Esophagus squamous epithelium (tissue), 5 donors: ENCODE results near the gene FMR1. TPM values are rescaled to one million over a fixed set of nuclear protein-coding genes. Genes with fewer than 3 reads are reported as not detected.

Source experiments
- DNase-seq: peaks from one replicate; lab custom pipeline; 2025; lab: John Stamatoyannopoulos, UW
- H3K27ac ChIP-seq, 4 donors: fragments of 200-600 bp; sonication (generic); one replicate each; pipeline ENCODE4 v1.5.1; 2016 to 2019; ENCODE audit warnings: mild to moderate bottlenecking in 1 of 4
- H3K27me3 ChIP-seq, 4 donors: fragments of 200-600 bp; sonication (generic); 1 replicate in 3 of 4; 2 replicates in 1 of 4; pipeline versions ENCODE4 v1.5.1 to v1.6.0; 2017 to 2021; ENCODE audit warnings: antibody characterized with exemption in 1 of 4
- H3K36me3 ChIP-seq, 3 donors: fragments of 200-600 bp; sonication (generic); one replicate each; pipeline ENCODE4 v1.5.1; 2016 to 2019
- H3K4me1 ChIP-seq, 3 donors: fragments of 200-600 bp; sonication (generic); one replicate each; pipeline ENCODE4 v1.5.1; 2017 to 2019
- H3K4me3 ChIP-seq, 4 donors: fragments of 200-600 bp; sonication (generic); 1 replicate in 3 of 4; 2 replicates in 1 of 4; pipeline ENCODE4 v1.5.1; 2016 to 2019; ENCODE audit warnings: mild to moderate bottlenecking in 2 of 4, moderate library complexity in 1 of 4
- H3K9me3 ChIP-seq, 3 donors: fragments of 200-600 bp; sonication (generic); one replicate each; pipeline ENCODE4 v1.5.1; 2016 to 2019
- POLR2A ChIP-seq, 4 donors: fragments of 450-650 bp; IDR thresholded peaks; one replicate each; pipeline ENCODE4 v1.6.1; 2017; ENCODE audit warnings: antibody characterized with exemption in 4 of 4, mild to moderate bottlenecking in 4 of 4, moderate library complexity in 3 of 4
- WGBS, 2 donors: methylation state at CpG; one replicate each; pipeline ENCODE4 v1.1.5; 2018; 5-methylcytosine and 5-hydroxymethylcytosine counted together
- intact Hi-C: fragments of 100-400 bp; cut with DNase I; formaldehyde crosslinking; loops from one replicate; pipeline ENCODE4 v1.15.0; 2022
- total RNA-seq, 4 donors: library from RNA; depleted of rRNA; stranded (reverse); fragments of >200 nt; gene quantifications; one replicate each; pipeline ENCODE4 v1.1.0, GENCODE V29; 2016
- TF ChIP-seq, protein P1 (sequence below), 6 experiments: fragments of 450-650 bp in 4 of 6; fragments of 200-600 bp in 2 of 6; sonication (generic) in 2 of 6; IDR thresholded peaks; one replicate each; pipeline ENCODE4 v1.5.1; 2016 to 2019; ENCODE audit warnings: antibody characterized with exemption in 6 of 6, mild to moderate bottlenecking in 4 of 6, moderate library complexity in 4 of 6
- donor health status: DM: yes; HTN: yes; CAD: no.

Gene FMR1
- total RNA-seq, 4 donors from 2014 or later = 12.8 to 37.4 (median 19.8) TPM

DNA sequence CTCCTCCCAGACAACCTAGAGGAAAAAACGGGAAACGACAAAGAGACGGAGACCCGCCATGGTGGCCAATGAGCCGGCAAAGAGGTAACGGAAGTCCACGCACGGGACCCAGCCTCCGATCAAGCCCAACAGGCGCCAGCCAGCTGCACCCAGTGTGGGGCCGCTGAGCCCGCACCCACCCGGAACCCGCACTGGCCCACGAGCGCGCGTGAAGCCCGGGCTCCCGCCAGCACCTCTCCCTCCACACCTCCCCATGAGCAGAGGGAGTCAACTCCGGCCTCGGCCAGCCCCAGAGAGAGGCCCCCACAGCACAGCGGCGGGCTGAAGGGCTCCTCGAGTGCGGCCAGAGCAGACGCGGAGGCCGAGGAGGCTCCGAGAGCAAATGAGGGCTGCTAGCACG is 14.6 kb upstream of the FMR1 start:
- Histone ChIP-seq H3K9me3 (no peaks in the 10 kb centered on the region), H3K4me3 (no peak overlapping the region), H3K4me1 (peaks cover 0 to 4% (median 0%) of the 10 kb centered on the region in 3 donors), H3K27me3 (no peaks in the 10 kb centered on the region), H3K36me3 (no peaks in the 10 kb centered on the region), H3K27ac (no peak overlapping the region)
- intact Hi-C loops = no loop called here
- no peak for DNase-seq
- TF ChIP-seq POLR2A (IDR thresholded peaks at IDR 0.05) = no peak
- TF ChIP-seq, protein P1, sequence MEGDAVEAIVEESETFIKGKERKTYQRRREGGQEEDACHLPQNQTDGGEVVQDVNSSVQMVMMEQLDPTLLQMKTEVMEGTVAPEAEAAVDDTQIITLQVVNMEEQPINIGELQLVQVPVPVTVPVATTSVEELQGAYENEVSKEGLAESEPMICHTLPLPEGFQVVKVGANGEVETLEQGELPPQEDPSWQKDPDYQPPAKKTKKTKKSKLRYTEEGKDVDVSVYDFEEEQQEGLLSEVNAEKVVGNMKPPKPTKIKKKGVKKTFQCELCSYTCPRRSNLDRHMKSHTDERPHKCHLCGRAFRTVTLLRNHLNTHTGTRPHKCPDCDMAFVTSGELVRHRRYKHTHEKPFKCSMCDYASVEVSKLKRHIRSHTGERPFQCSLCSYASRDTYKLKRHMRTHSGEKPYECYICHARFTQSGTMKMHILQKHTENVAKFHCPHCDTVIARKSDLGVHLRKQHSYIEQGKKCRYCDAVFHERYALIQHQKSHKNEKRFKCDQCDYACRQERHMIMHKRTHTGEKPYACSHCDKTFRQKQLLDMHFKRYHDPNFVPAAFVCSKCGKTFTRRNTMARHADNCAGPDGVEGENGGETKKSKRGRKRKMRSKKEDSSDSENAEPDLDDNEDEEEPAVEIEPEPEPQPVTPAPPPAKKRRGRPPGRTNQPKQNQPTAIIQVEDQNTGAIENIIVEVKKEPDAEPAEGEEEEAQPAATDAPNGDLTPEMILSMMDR (IDR thresholded peaks at IDR 0.05) = no peak
- whole genome bisulfite sequencing, 2 donors = 90% methylated on average over 11 of the region's 31 CpGs; no CpG with 5 or more reads in 1 of the 2 donors

DNA sequence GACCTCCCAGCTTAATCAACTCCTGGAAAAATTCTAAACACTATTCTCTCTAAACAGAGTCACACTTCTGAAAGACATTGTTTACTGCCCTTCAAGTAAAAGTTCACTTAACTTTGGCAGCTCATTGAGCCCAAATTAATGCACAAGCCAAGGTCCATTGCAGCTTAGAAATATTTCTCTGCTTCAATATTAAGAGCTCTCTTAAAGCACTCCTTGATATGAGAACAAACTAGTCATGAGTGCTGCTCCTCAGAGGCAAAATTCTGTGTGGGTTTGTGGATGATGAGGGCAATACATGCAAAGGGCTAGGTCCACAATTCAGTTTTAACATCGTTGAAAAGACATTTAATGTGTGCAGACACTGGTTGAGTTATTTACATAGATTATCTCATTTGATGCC is 12.8 kb upstream of the FMR1 start:
- H3K36me3 ChIP-seq = no peaks in the 10 kb centered on the region
- 14 to 33% methylated on average over 1 of the region's 1 CpG for WGBS, 2 donors
- H3K4me1 ChIP-seq = peaks cover 0 to 4% (median 0%) of the 10 kb centered on the region in 3 donors
- no peaks in the 10 kb centered on the region for H3K27me3 ChIP-seq
- no peak overlapping the region for H3K27ac ChIP-seq
- no peak for DNase-seq
- intact Hi-C loops = no loop called here
- no peak for TF ChIP-seq POLR2A (IDR thresholded peaks at IDR 0.05)
- TF ChIP-seq, protein P1 (IDR thresholded peaks at IDR 0.05) = no peak
- no peaks in the 10 kb centered on the region for H3K9me3 ChIP-seq
- H3K4me3 ChIP-seq = no peak overlapping the region

DNA sequence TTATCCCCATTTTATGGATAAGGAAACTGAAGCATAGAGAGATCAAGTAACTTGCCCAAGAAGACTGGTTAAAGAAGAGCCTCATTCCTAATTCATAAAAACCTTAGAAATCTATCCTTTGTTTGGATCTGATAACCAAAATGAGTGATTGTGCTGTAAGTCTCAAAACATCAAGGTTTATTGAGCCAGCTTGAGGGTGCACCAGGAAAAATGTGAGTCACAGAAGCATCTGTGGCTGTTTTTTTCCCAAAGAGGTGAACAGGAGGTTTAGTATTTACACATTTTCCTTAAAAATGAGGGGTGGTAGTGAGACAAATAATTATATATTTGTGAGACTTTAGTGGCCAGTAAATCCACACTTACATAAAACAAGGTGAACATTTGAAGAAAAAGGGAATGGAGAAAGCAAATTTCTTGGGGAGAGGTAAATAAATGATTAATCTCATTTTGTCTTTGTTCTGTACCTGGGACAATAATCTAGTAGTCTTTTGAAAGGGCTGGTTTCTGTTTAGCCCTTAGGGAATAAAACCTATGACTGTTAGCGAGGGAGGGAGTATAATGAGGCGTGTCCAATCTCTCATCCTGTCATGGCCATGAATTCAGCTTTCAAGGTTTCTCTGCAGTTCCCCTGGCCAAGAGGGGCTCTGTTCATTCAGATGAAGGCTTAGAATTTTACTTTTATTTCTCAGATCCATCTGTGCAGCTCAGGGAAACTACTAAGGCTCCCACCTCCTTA is 12.2 kb upstream of the FMR1 start:
- H3K27ac ChIP-seq = no peak overlapping the region
- no peaks in the 10 kb centered on the region for H3K36me3 ChIP-seq
- no peaks in the 10 kb centered on the region for H3K9me3 ChIP-seq
- peaks cover 0 to 2% (median 0%) of the 10 kb centered on the region in 3 donors for H3K4me1 ChIP-seq
- no peaks in the 10 kb centered on the region for H3K27me3 ChIP-seq
- no peak overlapping the region for H3K4me3 ChIP-seq
- DNase-seq = no peak
- WGBS, 2 donors = 46 to 74% methylated on average over 2 of the region's 2 CpGs
- intact Hi-C loops = no loop called here
- TF ChIP-seq, protein P1 (IDR thresholded peaks at IDR 0.05) = no peak
- TF ChIP-seq POLR2A (IDR thresholded peaks at IDR 0.05) = no peak

DNA sequence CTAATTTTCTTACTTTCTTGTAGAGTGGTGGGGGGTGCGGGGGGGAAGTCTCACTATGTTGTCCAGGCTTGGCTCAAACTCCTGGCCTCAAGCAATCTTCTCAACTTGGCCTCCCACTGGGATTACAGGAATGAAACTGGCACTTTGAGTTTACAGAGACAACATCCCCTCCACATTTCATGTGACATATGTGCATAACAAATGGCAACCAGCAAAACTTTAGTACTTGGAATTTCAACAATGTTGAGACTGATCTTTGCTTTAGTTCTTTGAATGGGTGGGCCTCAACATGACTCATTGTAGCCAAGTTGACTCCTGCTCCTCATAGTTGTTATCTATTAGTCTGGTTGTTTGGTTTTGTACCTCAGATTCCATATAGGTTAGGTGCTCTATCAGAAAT is 11.4 kb upstream of the FMR1 start:
- WGBS, 2 donors = 60% methylated on average over 1 of the region's 1 CpG
- H3K36me3 ChIP-seq = no peaks in the 10 kb centered on the region
- DNase-seq = no peak
- H3K9me3 ChIP-seq = no peaks in the 10 kb centered on the region
- H3K27me3 ChIP-seq = no peaks in the 10 kb centered on the region
- H3K4me3 ChIP-seq = no peak overlapping the region
- intact Hi-C loops = no loop called here
- TF ChIP-seq, protein P1 (IDR thresholded peaks at IDR 0.05) = no peak
- no peak for TF ChIP-seq POLR2A (IDR thresholded peaks at IDR 0.05)
- no peak overlapping the region for H3K27ac ChIP-seq
- no peaks in the 10 kb centered on the region for H3K4me1 ChIP-seq

DNA sequence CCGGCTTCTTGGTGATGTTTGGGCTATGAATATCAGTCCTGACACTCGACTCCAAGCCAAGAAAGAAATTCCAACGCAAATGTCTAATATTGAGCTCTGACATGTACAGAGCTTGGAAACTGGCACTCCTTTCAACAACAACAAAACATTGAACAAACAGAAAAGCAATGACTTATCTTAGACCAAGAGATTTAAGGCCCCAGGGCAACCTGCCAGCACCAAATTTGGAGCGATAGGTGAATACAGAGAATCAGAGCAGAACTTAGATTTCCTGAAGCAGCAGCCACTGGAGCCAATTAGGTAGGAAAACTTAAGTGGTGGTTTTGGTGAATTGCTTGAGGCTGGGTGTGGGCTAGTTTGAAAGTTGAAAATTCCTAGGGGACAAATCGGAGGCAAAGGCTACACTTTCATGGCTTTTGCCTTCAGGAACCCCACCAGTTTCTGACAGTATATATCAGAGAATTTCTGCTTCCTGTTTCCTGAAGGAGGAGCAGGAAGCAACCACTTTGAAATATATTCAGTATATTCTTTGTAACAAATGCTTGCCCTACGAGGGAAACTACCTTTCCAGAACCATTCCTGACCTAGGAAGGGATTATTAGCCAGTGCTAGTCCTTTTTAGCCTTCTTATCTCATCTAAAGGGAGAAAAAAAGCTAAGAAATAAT is 10.1 kb upstream of the FMR1 start:
- Histone ChIP-seq H3K4me1 (no peaks in the 10 kb centered on the region), H3K27me3 (no peaks in the 10 kb centered on the region), H3K27ac (no peak overlapping the region), H3K36me3 (no peaks in the 10 kb centered on the region), H3K4me3 (no peak overlapping the region), H3K9me3 (no peaks in the 10 kb centered on the region)
- no peak for TF ChIP-seq POLR2A (IDR thresholded peaks at IDR 0.05)
- TF ChIP-seq, protein P1 (IDR thresholded peaks at IDR 0.05) = no peak
- intact Hi-C loops = no loop called here
- no peak for DNase-seq
- WGBS, 2 donors = 42 to 53% methylated on average over 3 to 6 of the region's 6 CpGs
